ENCODE measurements around the gene BRIX1. TPM values are rescaled to one million over a fixed set of nuclear protein-coding genes. Genes with fewer than 3 reads are reported as not detected.

BRIX1 gene
- total and polyA plus RNA-seq, 2 donors (not counting 1 experiment from before 2014, with no cell fraction given): 42.3 to 46.9 TPM

DNA sequence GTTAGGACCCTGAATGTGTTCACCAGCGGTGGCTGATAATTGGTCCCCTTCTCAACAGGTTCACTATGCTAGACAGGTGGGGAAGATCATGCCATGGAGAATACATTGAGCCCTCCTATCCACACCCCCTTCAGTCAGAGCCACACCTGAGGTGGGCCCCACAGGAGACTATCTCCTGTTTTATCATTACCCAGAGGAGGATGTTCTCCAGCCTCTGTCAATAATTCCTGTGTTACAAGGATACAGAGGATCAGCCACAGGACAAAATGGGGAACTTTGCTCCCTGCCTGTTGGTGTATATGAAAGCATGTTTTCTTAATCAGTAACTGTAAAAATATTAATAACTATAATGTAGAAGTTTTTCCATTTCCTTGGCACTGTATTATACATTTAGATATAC, 26.1 kb upstream of the BRIX1 start:
- Histone ChIP-seq H3K4me1 (ENCODE audit: control insufficient read depth, extremely low read depth, insufficient read depth, low read length) (no peaks in the 10 kb centered on the region), H3K9ac (ENCODE audit: insufficient read depth, low read length) (no peak overlapping the region), H3K4me3 (replicated peaks in 1 of 4; ENCODE audit: control extremely low read depth in 1 of 4, insufficient read depth in 1 of 4, low read depth in 3 of 4, low read length in 4 of 4) (no peak overlapping the region), H3K27ac (ENCODE audit: insufficient read depth, low read length) (no peak overlapping the region), H3K36me3 (ENCODE audit: control insufficient read depth, insufficient read depth, low read length) (no peaks in the 10 kb centered on the region), H3K79me2 (ENCODE audit: control insufficient read depth, insufficient read depth, low read length) (no peaks in the 10 kb centered on the region), H3K4me2 (ENCODE audit: extremely low read depth, insufficient read depth, low read length) (no peak overlapping the region), H2AFZ (ENCODE audit: low read length) (no peak overlapping the region), H4K20me1 (ENCODE audit: control insufficient read depth, extremely low read depth, insufficient read depth, low read length) (no peaks in the 10 kb centered on the region), H3K27me3 (ENCODE audit: control insufficient read depth, insufficient read depth, low read length) (no peaks in the 10 kb centered on the region), H3K9me3 (ENCODE audit: control insufficient read depth, insufficient read depth, low read depth, low read length) (no peaks in the 10 kb centered on the region)
- no peak for DNase-seq (ENCODE audit: low read depth in 2 of 2)
- TF ChIP-seq, protein P1, sequence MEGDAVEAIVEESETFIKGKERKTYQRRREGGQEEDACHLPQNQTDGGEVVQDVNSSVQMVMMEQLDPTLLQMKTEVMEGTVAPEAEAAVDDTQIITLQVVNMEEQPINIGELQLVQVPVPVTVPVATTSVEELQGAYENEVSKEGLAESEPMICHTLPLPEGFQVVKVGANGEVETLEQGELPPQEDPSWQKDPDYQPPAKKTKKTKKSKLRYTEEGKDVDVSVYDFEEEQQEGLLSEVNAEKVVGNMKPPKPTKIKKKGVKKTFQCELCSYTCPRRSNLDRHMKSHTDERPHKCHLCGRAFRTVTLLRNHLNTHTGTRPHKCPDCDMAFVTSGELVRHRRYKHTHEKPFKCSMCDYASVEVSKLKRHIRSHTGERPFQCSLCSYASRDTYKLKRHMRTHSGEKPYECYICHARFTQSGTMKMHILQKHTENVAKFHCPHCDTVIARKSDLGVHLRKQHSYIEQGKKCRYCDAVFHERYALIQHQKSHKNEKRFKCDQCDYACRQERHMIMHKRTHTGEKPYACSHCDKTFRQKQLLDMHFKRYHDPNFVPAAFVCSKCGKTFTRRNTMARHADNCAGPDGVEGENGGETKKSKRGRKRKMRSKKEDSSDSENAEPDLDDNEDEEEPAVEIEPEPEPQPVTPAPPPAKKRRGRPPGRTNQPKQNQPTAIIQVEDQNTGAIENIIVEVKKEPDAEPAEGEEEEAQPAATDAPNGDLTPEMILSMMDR (conservative IDR thresholded peaks at IDR 0.05 in 1 of 2, IDR thresholded peaks at IDR 0.05 in 1 of 2; ENCODE audit: low read depth in 1 of 2, low read length in 2 of 2): no peak
- no peak for TF ChIP-seq EZH2 (IDR thresholded peaks at IDR 0.05; ENCODE audit: low read length, missing control alignments)

DNA sequence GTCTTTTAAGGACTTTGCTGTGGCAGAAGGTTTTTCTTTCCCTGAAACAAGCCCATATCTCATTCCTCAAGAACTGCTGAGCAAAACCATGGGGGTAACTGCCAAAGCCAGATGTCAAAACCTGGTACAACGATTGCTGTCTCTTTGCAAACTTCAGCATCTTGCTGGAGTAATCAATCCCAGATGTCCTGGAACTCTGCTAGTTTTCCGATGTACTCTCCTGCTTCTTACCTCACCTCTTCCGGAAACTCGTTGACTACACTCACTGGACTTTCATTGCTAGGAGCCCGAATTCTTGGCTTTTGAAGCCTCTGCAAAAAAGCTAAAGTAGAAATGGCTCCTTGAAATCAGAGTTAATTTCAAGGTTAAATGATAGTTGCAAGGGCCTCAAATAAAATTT, 23.5 kb upstream of the BRIX1 start:
- no peaks in the 10 kb centered on the region for H3K9me3 ChIP-seq (ENCODE audit: control insufficient read depth, insufficient read depth, low read depth, low read length)

DNA sequence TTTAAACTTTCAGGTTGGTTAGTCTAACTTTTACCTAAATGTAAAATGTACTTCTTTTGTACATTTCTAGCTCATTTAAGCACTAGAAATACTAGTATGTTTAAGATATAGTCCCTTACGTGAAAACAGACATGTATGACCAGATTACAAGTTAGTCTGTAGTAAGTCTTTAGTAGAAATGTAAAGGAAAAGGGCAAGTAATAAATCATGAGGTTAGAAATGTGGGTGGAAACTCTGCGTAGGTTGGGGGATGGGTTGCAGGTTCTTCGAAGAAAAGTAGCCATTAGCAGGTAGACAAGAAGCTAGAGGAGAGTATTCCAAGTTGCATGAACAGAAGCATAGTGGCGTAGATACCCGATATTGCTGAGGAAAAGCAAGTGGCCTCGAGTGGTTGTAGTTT, 23.1 kb upstream of the BRIX1 start:
- no peaks in the 10 kb centered on the region for H3K79me2 ChIP-seq (ENCODE audit: control insufficient read depth, insufficient read depth, low read length)
- H3K4me2 ChIP-seq (ENCODE audit: extremely low read depth, insufficient read depth, low read length): no peak overlapping the region
- no peak for DNase-seq (ENCODE audit: low read depth in 2 of 2)
- no peak for TF ChIP-seq EZH2 (IDR thresholded peaks at IDR 0.05; ENCODE audit: low read length, missing control alignments)
- TF ChIP-seq, protein P1 (conservative IDR thresholded peaks at IDR 0.05 in 1 of 2, IDR thresholded peaks at IDR 0.05 in 1 of 2; ENCODE audit: low read depth in 1 of 2, low read length in 2 of 2): no peak
- H4K20me1 ChIP-seq (ENCODE audit: control insufficient read depth, extremely low read depth, insufficient read depth, low read length): no peaks in the 10 kb centered on the region
- no peaks in the 10 kb centered on the region for H3K9me3 ChIP-seq (ENCODE audit: control insufficient read depth, insufficient read depth, low read depth, low read length)
- H3K27me3 ChIP-seq (ENCODE audit: control insufficient read depth, insufficient read depth, low read length): no peaks in the 10 kb centered on the region
- no peak overlapping the region for H3K9ac ChIP-seq (ENCODE audit: insufficient read depth, low read length)
- no peak overlapping the region for H2AFZ ChIP-seq (ENCODE audit: low read length)
- H3K27ac ChIP-seq (ENCODE audit: insufficient read depth, low read length): no peak overlapping the region
- H3K36me3 ChIP-seq (ENCODE audit: control insufficient read depth, insufficient read depth, low read length): no peaks in the 10 kb centered on the region
- no peaks in the 10 kb centered on the region for H3K4me1 ChIP-seq (ENCODE audit: control insufficient read depth, extremely low read depth, insufficient read depth, low read length)
- H3K4me3 ChIP-seq (replicated peaks in 1 of 4; ENCODE audit: control extremely low read depth in 1 of 4, insufficient read depth in 1 of 4, low read depth in 3 of 4, low read length in 4 of 4): no peak overlapping the region

More for the DNA sequence above, 23.5 kb upstream of the BRIX1 start:
- Histone ChIP-seq H4K20me1 (ENCODE audit: control insufficient read depth, extremely low read depth, insufficient read depth, low read length) (no peaks in the 10 kb centered on the region), H3K27ac (ENCODE audit: insufficient read depth, low read length) (no peak overlapping the region), H3K4me1 (ENCODE audit: control insufficient read depth, extremely low read depth, insufficient read depth, low read length) (no peaks in the 10 kb centered on the region), H3K9ac (ENCODE audit: insufficient read depth, low read length) (no peak overlapping the region), H2AFZ (ENCODE audit: low read length) (no peak overlapping the region), H3K4me2 (ENCODE audit: extremely low read depth, insufficient read depth, low read length) (no peak overlapping the region), H3K4me3 (replicated peaks in 1 of 4; ENCODE audit: control extremely low read depth in 1 of 4, insufficient read depth in 1 of 4, low read depth in 3 of 4, low read length in 4 of 4) (no peak overlapping the region), H3K27me3 (ENCODE audit: control insufficient read depth, insufficient read depth, low read length) (no peaks in the 10 kb centered on the region), H3K36me3 (ENCODE audit: control insufficient read depth, insufficient read depth, low read length) (no peaks in the 10 kb centered on the region), H3K79me2 (ENCODE audit: control insufficient read depth, insufficient read depth, low read length) (no peaks in the 10 kb centered on the region)
- TF ChIP-seq EZH2 (IDR thresholded peaks at IDR 0.05; ENCODE audit: low read length, missing control alignments): no peak
- TF ChIP-seq, protein P1 (conservative IDR thresholded peaks at IDR 0.05 in 1 of 2, IDR thresholded peaks at IDR 0.05 in 1 of 2; ENCODE audit: low read depth in 1 of 2, low read length in 2 of 2): no peak
- peak; percentile 66 for DNase-seq (ENCODE audit: low read depth in 2 of 2)
